IMR-90 (cell line): ENCODE data around the gene PTCH2.
"Not testable (repeated sequence)": the region's sequence is repeated elsewhere in the genome, so short reads cannot be mapped to it uniquely, and the experiment has no call there.

ENCODE experiments used
- CEBPB ChIP-seq: IDR thresholded peaks from 2 replicates; pipeline ENCODE4 v1.6.1; 2012; ENCODE audit warnings: low read depth, low read length, improper control_type of control experiment
- FOS ChIP-seq: fragments of 150-350 bp; IDR thresholded peaks from 2 replicates; pipeline ENCODE4 v1.6.1; 2016; ENCODE audit warnings: low read depth, low read length
- MXI1 ChIP-seq: IDR thresholded peaks from 2 replicates; pipeline ENCODE4 v1.6.1; 2012; ENCODE audit warnings: low read depth, mild to moderate bottlenecking, low read length, moderate library complexity, borderline replicate concordance
- NFE2L2 ChIP-seq: fragments of 150-350 bp; IDR thresholded peaks from 2 replicates; pipeline ENCODE4 v1.6.1; 2016; ENCODE audit warnings: low read depth, mild to moderate bottlenecking, low read length
- POLR2A ChIP-seq: IDR thresholded peaks from 2 replicates; pipeline ENCODE4 v1.6.1; 2012; ENCODE audit warnings: mild to moderate bottlenecking, low read depth, low read length
- RAD21 ChIP-seq: IDR thresholded peaks from 2 replicates; pipeline ENCODE4 v1.6.1; 2012; ENCODE audit warnings: low read length, improper control_type of control experiment
- RCOR1 ChIP-seq: IDR thresholded peaks from 2 replicates; pipeline ENCODE4 v1.6.1; 2012; ENCODE audit warnings: mild to moderate bottlenecking, low read length, improper control_type of control experiment; ENCODE audit not compliant: insufficient replicate concordance
- RFX5 ChIP-seq: IDR thresholded peaks from 2 replicates; pipeline ENCODE4 v1.8.0; 2012; ENCODE audit warnings: low read depth, mild to moderate bottlenecking, low read length, moderate library complexity
- SMC3 ChIP-seq: fragments of 150-350 bp; IDR thresholded peaks from 2 replicates; pipeline ENCODE4 v1.6.1; 2016; ENCODE audit warnings: low read depth, mild to moderate bottlenecking, antibody characterized with exemption, low read length, moderate library complexity
- TF ChIP-seq, protein P1 (sequence below): conservative IDR thresholded peaks from 2 replicates; pipeline ENCODE4 v1.5.1; 2012; ENCODE audit warnings: mild to moderate bottlenecking, low read depth, low read length, improper control_type of control experiment
- TF ChIP-seq, protein P2 (sequence below): fragments of 150-350 bp; IDR thresholded peaks from 2 replicates; pipeline ENCODE4 v1.6.1; 2017; ENCODE audit warnings: mild to moderate bottlenecking, antibody characterized with exemption, low read length, low read depth

DNA sequence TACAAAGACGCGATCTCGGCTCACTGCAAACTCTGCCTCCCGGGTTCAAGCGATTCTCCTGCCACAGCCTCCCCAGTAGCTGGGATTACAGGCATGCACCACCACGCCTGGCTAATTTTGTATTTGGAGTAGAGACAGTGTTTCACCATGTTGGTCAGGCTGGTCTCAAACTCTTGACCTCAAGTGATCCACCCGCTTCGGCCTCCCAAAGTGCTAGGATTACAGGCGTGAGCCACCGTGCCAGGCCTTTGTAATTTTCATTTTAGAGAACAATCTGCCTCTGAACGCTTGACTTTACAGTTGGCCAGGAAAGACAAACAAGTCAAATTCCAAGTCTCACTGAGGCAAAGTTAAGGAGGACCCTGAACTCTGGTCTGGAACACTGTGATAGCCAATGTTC is 4.8 kb downstream of the PTCH2 start:
- TF ChIP-seq, protein P1, sequence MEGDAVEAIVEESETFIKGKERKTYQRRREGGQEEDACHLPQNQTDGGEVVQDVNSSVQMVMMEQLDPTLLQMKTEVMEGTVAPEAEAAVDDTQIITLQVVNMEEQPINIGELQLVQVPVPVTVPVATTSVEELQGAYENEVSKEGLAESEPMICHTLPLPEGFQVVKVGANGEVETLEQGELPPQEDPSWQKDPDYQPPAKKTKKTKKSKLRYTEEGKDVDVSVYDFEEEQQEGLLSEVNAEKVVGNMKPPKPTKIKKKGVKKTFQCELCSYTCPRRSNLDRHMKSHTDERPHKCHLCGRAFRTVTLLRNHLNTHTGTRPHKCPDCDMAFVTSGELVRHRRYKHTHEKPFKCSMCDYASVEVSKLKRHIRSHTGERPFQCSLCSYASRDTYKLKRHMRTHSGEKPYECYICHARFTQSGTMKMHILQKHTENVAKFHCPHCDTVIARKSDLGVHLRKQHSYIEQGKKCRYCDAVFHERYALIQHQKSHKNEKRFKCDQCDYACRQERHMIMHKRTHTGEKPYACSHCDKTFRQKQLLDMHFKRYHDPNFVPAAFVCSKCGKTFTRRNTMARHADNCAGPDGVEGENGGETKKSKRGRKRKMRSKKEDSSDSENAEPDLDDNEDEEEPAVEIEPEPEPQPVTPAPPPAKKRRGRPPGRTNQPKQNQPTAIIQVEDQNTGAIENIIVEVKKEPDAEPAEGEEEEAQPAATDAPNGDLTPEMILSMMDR = not testable (repeated sequence)
- TF ChIP-seq POLR2A, RFX5, NFE2L2, RAD21, SMC3, FOS, RCOR1, CEBPB, MXI1: not testable (repeated sequence)
- TF ChIP-seq, protein P2, sequence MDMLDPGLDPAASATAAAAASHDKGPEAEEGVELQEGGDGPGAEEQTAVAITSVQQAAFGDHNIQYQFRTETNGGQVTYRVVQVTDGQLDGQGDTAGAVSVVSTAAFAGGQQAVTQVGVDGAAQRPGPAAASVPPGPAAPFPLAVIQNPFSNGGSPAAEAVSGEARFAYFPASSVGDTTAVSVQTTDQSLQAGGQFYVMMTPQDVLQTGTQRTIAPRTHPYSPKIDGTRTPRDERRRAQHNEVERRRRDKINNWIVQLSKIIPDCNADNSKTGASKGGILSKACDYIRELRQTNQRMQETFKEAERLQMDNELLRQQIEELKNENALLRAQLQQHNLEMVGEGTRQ = not testable (repeated sequence)
